GM12878 (cell line): ENCODE data around the gene OGFOD2. TPM values are rescaled to one million over a fixed set of nuclear protein-coding genes. Genes with fewer than 3 reads are reported as not detected.

ENCODE experiments used
- ATAC-seq: fragments of 200-7000 bp; cut with Tn5 transposase; 3 replicates; pipeline ENCODE4 v1.9.1; 2020; ENCODE audit warnings: mild to moderate bottlenecking, moderate library complexity
- BruUV-seq: library from RNA; stranded (reverse); fragments of 400-500 nt; replicated peaks from 2 replicates; lab custom pipeline; 2021; lab: Mats Ljungman, UMichigan
- CTCF ChIA-PET: fragments of 300-600 bp; sonication (Branson Sonifier 250); formaldehyde crosslinking; extraction: SDS; loops from one replicate; lab custom pipeline; 2021; ENCODE audit warnings: inconsistent platforms; lab: Yijun Ruan, JAX
- POLR2A ChIA-PET: fragments of 350-600 bp; formaldehyde crosslinking; extraction: SDS; loops from one replicate; lab custom pipeline; 2021; ENCODE audit warnings: inconsistent platforms; lab: Charles Lee
- RAD21 ChIA-PET: fragments of 300-600 bp; sonication (Branson Sonifier 250); formaldehyde crosslinking; loops from one replicate; lab custom pipeline; 2023; ENCODE audit warnings: antibody characterized with exemption; ENCODE audit not compliant: unreplicated experiment; lab: Charles Lee
- SMC1A ChIA-PET: fragments of 300-600 bp; sonication (Branson Sonifier 250); formaldehyde crosslinking; loops from one replicate; lab custom pipeline; 2023; ENCODE audit not compliant: unreplicated experiment, uncharacterized antibody; lab: Charles Lee
- DNase-seq: peaks from one replicate; pipeline ENCODE4 v3.0.0-alpha.2; 2011; ENCODE audit warnings: low read depth, low spot score
- FAIRE-seq: peaks from 3 replicates; lab custom pipeline; 2011; peaks lifted over from hg19 to GRCh38; lab: Jason Lieb, UNC
- H2AFZ ChIP-seq: 2 replicates; pipeline ENCODE4 v1.6.0; 2011; ENCODE audit warnings: low read depth, low read length, control low read depth; ENCODE audit not compliant: control insufficient read depth
- H3K27ac ChIP-seq: 2 replicates; pipeline ENCODE4 v1.5.1; 2011; ENCODE audit warnings: control low read depth; ENCODE audit not compliant: control insufficient read depth, insufficient read depth
- H3K27me3 ChIP-seq, 2 experiments: replicated peaks in 1 of 2; 2 replicates each; pipeline versions ENCODE4 v1.6.0 to v1.6.1; 2011; ENCODE audit warnings: low read length in 1 of 2; ENCODE audit not compliant: control insufficient read depth in 2 of 2, insufficient read depth in 2 of 2
- H3K36me3 ChIP-seq, 2 experiments: 2 replicates each; pipeline ENCODE4 v1.5.1; 2011; ENCODE audit warnings: low read length in 1 of 2; ENCODE audit not compliant: control insufficient read depth in 2 of 2, insufficient read depth in 2 of 2
- H3K4me1 ChIP-seq: 2 replicates; pipeline ENCODE4 v1.6.1; 2011; ENCODE audit warnings: mild to moderate bottlenecking, low read length, moderate library complexity, mixed read lengths; ENCODE audit not compliant: control insufficient read depth, insufficient read depth
- H3K4me2 ChIP-seq: 2 replicates; pipeline ENCODE4 v1.6.0; 2011; ENCODE audit warnings: control low read depth; ENCODE audit not compliant: control insufficient read depth, insufficient read depth
- H3K4me3 ChIP-seq: fragments of 200-600 bp; sonication (generic); 2 replicates; pipeline ENCODE4 v1.5.1; 2016
- H3K79me2 ChIP-seq: 2 replicates; pipeline ENCODE4 v1.6.0; 2011; ENCODE audit warnings: low read length; ENCODE audit not compliant: control insufficient read depth, insufficient read depth
- H3K9ac ChIP-seq: 2 replicates; pipeline ENCODE4 v1.8.0; 2011; ENCODE audit warnings: low read length, control low read depth, mixed read lengths; ENCODE audit not compliant: control insufficient read depth, insufficient read depth
- H3K9me3 ChIP-seq: replicated peaks from 3 replicates; pipeline ENCODE4 v1.5.1; 2011; ENCODE audit warnings: mild to moderate bottlenecking, low read length; ENCODE audit not compliant: control insufficient read depth, insufficient read depth
- H4K20me1 ChIP-seq: 2 replicates; pipeline ENCODE4 v1.6.0; 2011; ENCODE audit not compliant: control insufficient read depth, insufficient read depth
- EED ChIP-seq: sonication (generic); IDR thresholded peaks from 2 replicates; pipeline ENCODE4 v1.6.1; 2016; ENCODE audit warnings: antibody characterized with exemption, low read depth
- EP300 ChIP-seq, 2 experiments: fragments of 150-350 bp in 1 of 2; IDR thresholded peaks; 2 replicates each; pipeline ENCODE4 v1.6.1; 2011 to 2012; ENCODE audit warnings: low read depth in 2 of 2, low read length in 2 of 2, borderline replicate concordance in 1 of 2, improper control_type of control experiment in 1 of 2, inconsistent platforms in 1 of 2; ENCODE audit not compliant: control insufficient read depth in 1 of 2
- LARP7 ChIP-seq: fragments of 450-650 bp; IDR thresholded peaks from 2 replicates; pipeline ENCODE4 v1.6.1; 2017; ENCODE audit warnings: mild to moderate bottlenecking
- MEF2B ChIP-seq: fragments of 450-650 bp; IDR thresholded peaks from 2 replicates; pipeline ENCODE4 v1.6.1; 2018; ENCODE audit warnings: mild to moderate bottlenecking, moderate library complexity; ENCODE audit not compliant: partially characterized antibody, poor library complexity, severe bottlenecking
- NKRF ChIP-seq: fragments of 450-650 bp; conservative IDR thresholded peaks from 2 replicates; pipeline ENCODE4 v1.6.1; 2017; ENCODE audit warnings: mild to moderate bottlenecking, moderate library complexity
- NRF1 ChIP-seq: conservative IDR thresholded peaks from 2 replicates; pipeline ENCODE4 v1.6.1; 2011; ENCODE audit warnings: mild to moderate bottlenecking, low read depth, low read length, improper control_type of control experiment
- POU2F2 ChIP-seq: IDR thresholded peaks from 3 replicates; pipeline ENCODE4 v1.6.1; 2011; ENCODE audit warnings: low read depth, mild to moderate bottlenecking, low read length, borderline replicate concordance
- SMAD1 ChIP-seq: fragments of 450-650 bp; IDR thresholded peaks from 2 replicates; pipeline ENCODE4 v1.6.1; 2018; ENCODE audit warnings: mild to moderate bottlenecking, low read depth; ENCODE audit not compliant: partially characterized antibody
- SMARCA5 ChIP-seq: fragments of 450-650 bp; IDR thresholded peaks from 2 replicates; pipeline ENCODE4 v1.6.1; 2017; ENCODE audit warnings: mild to moderate bottlenecking
- SMC3 ChIP-seq: IDR thresholded peaks from 2 replicates; pipeline ENCODE4 v1.6.1; 2011; ENCODE audit warnings: low read length, improper control_type of control experiment, borderline replicate concordance
- SPI1 ChIP-seq: IDR thresholded peaks from 2 replicates; pipeline ENCODE4 v1.6.1; 2011; ENCODE audit warnings: low read depth, mild to moderate bottlenecking, low read length, moderate library complexity, borderline replicate concordance; ENCODE audit not compliant: insufficient read depth
- SREBF1 ChIP-seq: IDR thresholded peaks from 2 replicates; pipeline ENCODE4 v1.6.1; 2012; ENCODE audit warnings: mild to moderate bottlenecking, low read length
- TARDBP ChIP-seq: IDR thresholded peaks from 2 replicates; pipeline ENCODE4 v1.6.1; 2016; ENCODE audit warnings: borderline replicate concordance
- TBL1XR1 ChIP-seq: IDR thresholded peaks from 2 replicates; pipeline ENCODE4 v1.6.1; 2012; ENCODE audit warnings: low read depth, low read length, improper control_type of control experiment
- ZBTB4 ChIP-seq: fragments of 450-650 bp; formaldehyde crosslinking; IDR thresholded peaks from 2 replicates; pipeline ENCODE4 v1.4.0; 2022; ENCODE audit warnings: mild to moderate bottlenecking, moderate library complexity
- ZNF384 ChIP-seq: IDR thresholded peaks from 2 replicates; pipeline ENCODE4 v1.6.1; 2012; ENCODE audit warnings: low read depth, mild to moderate bottlenecking, low read length, improper control_type of control experiment, borderline replicate concordance
- WGBS: methylation state at CpG from one replicate; pipeline ENCODE4 v1.1.6; 2016; ENCODE audit warnings: low lambda C conversion rate; ENCODE audit not compliant: insufficient replicate concordance, insufficient coverage; ENCODE audit errors: missing lambda C conversion rate; 5-methylcytosine and 5-hydroxymethylcytosine counted together
- in situ Hi-C: fragments of 300-500 bp; cut with MboI; formaldehyde crosslinking; loops from 9 replicates; pipeline ENCODE4 v1.14.3; 2018; ENCODE audit warnings: mixed read lengths
- intact Hi-C: fragments of 100-400 bp; cut with micrococcal nuclease; formaldehyde crosslinking; loops from one replicate; pipeline ENCODE4 v1.14.2; 2022; ENCODE audit not compliant: unreplicated experiment
- polyA plus RNA-seq, 11 experiments: library from polyadenylated mRNA; depleted of rRNA in 4 of 11; unstranded in 6 of 11; stranded (reverse) in 5 of 11; fragments of >200 nt; fragmentation: Nextera tagmentation in 4 of 11; fragmentation: Illumina TruSeq in 1 of 11; extraction: Ambion mirVana in 4 of 11; extraction: Trizol in 1 of 11; gene quantifications; 1 replicate in 1 of 11; 2 replicates in 10 of 11; pipeline versions ENCODE4 v1.2.1 to v1.2.3, GENCODE V29; 2011 to 2016; ENCODE audit warnings: inconsistent platforms in 2 of 11, missing spikeins in 2 of 11, low read depth in 1 of 11
- total RNA-seq, 4 experiments: library from RNA; depleted of rRNA in 3 of 4; stranded (reverse); fragments of >200 nt in 3 of 4; fragmentation: Illumina TruSeq in 1 of 4; extraction: Trizol in 1 of 4; gene quantifications; 2 replicates each; pipeline versions ENCODE4 v1.2.1 to v1.2.3, GENCODE V29; 2013 to 2021

The OGFOD2 gene
- total and polyA plus RNA-seq, 10 of the 15 experiments (the other 5 are each of a cell fraction or from before 2014, with no cell fraction given), result 0.93 to 29.2 (median 16.3) TPM

GRCh38 chr12:122939125-122939524 lies 35.9 kb upstream of the OGFOD2 start:
- RAD21 ChIA-PET, result no interaction called here
- FAIRE-seq, result no peak
- in situ Hi-C loops, result no loop called here
- TF ChIP-seq SREBF1 (no peak), ZBTB4 (CRISPR knock-in tag) (no peak), SMARCA5 (no peak), POU2F2 (no peak), MEF2B (no peak), SMC3 (no peak), TARDBP (no peak), EED (no peak), TBL1XR1 (no peak), NKRF (no peak), ZNF384 (no peak), EP300 (IDR thresholded peaks at IDR 0.05; ENCODE audit: borderline replicate concordance in 1 of 2, control insufficient read depth in 1 of 2, low read depth in 2 of 2, low read length in 2 of 2) (no peak), LARP7 (no peak), SMAD1 (no peak), NRF1 (no peak), SPI1 (no peak)
- TF ChIP-seq, all 136 proteins: peak for 0
- H3K4me1 ChIP-seq, result peaks cover 35% of the 10 kb centered on the region
- intact Hi-C loops, result no loop called here
- 54% methylated on average over 4 of the region's 4 CpGs for WGBS
- H3K27ac ChIP-seq, result no peak overlapping the region
- no peak for ATAC-seq
- no peak overlapping the region for H3K4me2 ChIP-seq
- H3K36me3 ChIP-seq, result no peaks in the 10 kb centered on the region
- no peak overlapping the region for H2AFZ ChIP-seq
- no peak overlapping the region for H3K4me3 ChIP-seq
- no peak for DNase-seq
- SMC1A ChIA-PET, result interaction anchor here (1.0 kb wide), 1 partner anchor 11 kb away, joined by 3 read pairs; no protein-coding TSS in a partner anchor
- H3K9ac ChIP-seq, result no peak overlapping the region
- no peaks in the 10 kb centered on the region for H3K9me3 ChIP-seq
- H4K20me1 ChIP-seq, result no peaks in the 10 kb centered on the region
- POLR2A ChIA-PET, result interaction anchor here (1.0 kb wide), 1 partner anchor 12 kb away, joined by 3 read pairs; no protein-coding TSS in a partner anchor
- BruUV-seq, result no TSS peak
- no peaks in the 10 kb centered on the region for H3K27me3 ChIP-seq
- H3K79me2 ChIP-seq, result no peaks in the 10 kb centered on the region
- CTCF ChIA-PET, result interaction anchor here (1.1 kb wide), 2 partner anchors 19 to 78 kb away, joined by 3 read pairs; no protein-coding TSS in a partner anchor
